ENCODE results near the gene TAF3.

TAF3 gene

GRCh38 chr10:8040651-8041050 is 222.3 kb downstream of the TAF3 start:
- H2AFZ ChIP-seq (ENCODE audit: low read depth, low read length) = no peak overlapping the region
- no peak overlapping the region for H3K4me2 ChIP-seq (ENCODE audit: insufficient read depth, low read length)
- H3K79me2 ChIP-seq (ENCODE audit: insufficient read depth, low read length) = 0 out of 2 replicates have a peak, but pooled peaks cover 2% of the 10 kb centered on the region
- H3K36me3 ChIP-seq (ENCODE audit: insufficient read depth, low read length) = no peaks in the 10 kb centered on the region
- H4K20me1 ChIP-seq (ENCODE audit: insufficient read depth, low read length) = no peaks in the 10 kb centered on the region
- TF ChIP-seq CTCF (IDR thresholded peaks at IDR 0.05; ENCODE audit: borderline replicate concordance, extremely low read depth, low read length, poor library complexity, severe bottlenecking) = no peak
- TF ChIP-seq EZH2 (IDR thresholded peaks at IDR 0.05; ENCODE audit: borderline replicate concordance, low read depth, low read length, severe bottlenecking) = no peak
- no peaks in the 10 kb centered on the region for H3K9me3 ChIP-seq (ENCODE audit: insufficient read depth, low read length, severe bottlenecking)
- ATAC-seq (ENCODE audit: insufficient read depth, low read depth) (no peak), DNase-seq (no peak)
- no peak overlapping the region for H3K27ac ChIP-seq (ENCODE audit: low read length)
- peaks cover 9% of the 10 kb centered on the region for H3K4me1 ChIP-seq (ENCODE audit: insufficient read depth, low read length)
- H3K9ac ChIP-seq (ENCODE audit: low read depth, low read length) = no peak overlapping the region
- peaks cover 5% of the 10 kb centered on the region for H3K27me3 ChIP-seq (ENCODE audit: insufficient read depth, low read length, poor library complexity)
- no peak overlapping the region for H3K4me3 ChIP-seq (ENCODE audit: low read depth in 1 of 2, low read length in 2 of 2)

GRCh38 chr10:8041284-8041991 is 223.1 kb downstream of the TAF3 start:
- H3K79me2 ChIP-seq (ENCODE audit: insufficient read depth, low read length) = 0 out of 2 replicates have a peak, but pooled peaks cover 2% of the 10 kb centered on the region
- ATAC-seq (ENCODE audit: insufficient read depth, low read depth) (no peak), DNase-seq (no peak)
- H3K27me3 ChIP-seq (ENCODE audit: insufficient read depth, low read length, poor library complexity) = peaks cover 5% of the 10 kb centered on the region
- H3K36me3 ChIP-seq (ENCODE audit: insufficient read depth, low read length) = no peaks in the 10 kb centered on the region
- H3K9me3 ChIP-seq (ENCODE audit: insufficient read depth, low read length, severe bottlenecking) = no peaks in the 10 kb centered on the region
- no peaks in the 10 kb centered on the region for H4K20me1 ChIP-seq (ENCODE audit: insufficient read depth, low read length)
- no peak overlapping the region for H3K9ac ChIP-seq (ENCODE audit: low read depth, low read length)
- H3K4me1 ChIP-seq (ENCODE audit: insufficient read depth, low read length) = peaks cover 17% of the 10 kb centered on the region
- H2AFZ ChIP-seq (ENCODE audit: low read depth, low read length) = no peak overlapping the region
- H3K4me2 ChIP-seq (ENCODE audit: insufficient read depth, low read length) = no peak overlapping the region
- TF ChIP-seq CTCF (IDR thresholded peaks at IDR 0.05; ENCODE audit: borderline replicate concordance, extremely low read depth, low read length, poor library complexity, severe bottlenecking) (no peak), EZH2 (IDR thresholded peaks at IDR 0.05; ENCODE audit: borderline replicate concordance, low read depth, low read length, severe bottlenecking) (no peak)
- no peak overlapping the region for H3K4me3 ChIP-seq (ENCODE audit: low read depth in 1 of 2, low read length in 2 of 2)
- no peak overlapping the region for H3K27ac ChIP-seq (ENCODE audit: low read length)

- Histone ChIP-seq H3K27ac (ENCODE audit: low read length) (no peak overlapping the region), H3K9me3 (ENCODE audit: insufficient read depth, low read length, severe bottlenecking) (no peaks in the 10 kb centered on the region), H4K20me1 (ENCODE audit: insufficient read depth, low read length) (no peaks in the 10 kb centered on the region), H3K4me1 (ENCODE audit: insufficient read depth, low read length) (peaks cover 22% of the 10 kb centered on the region), H3K36me3 (ENCODE audit: insufficient read depth, low read length) (no peaks in the 10 kb centered on the region), H2AFZ (ENCODE audit: low read depth, low read length) (no peak overlapping the region), H3K27me3 (ENCODE audit: insufficient read depth, low read length, poor library complexity) (peaks cover 5% of the 10 kb centered on the region), H3K79me2 (ENCODE audit: insufficient read depth, low read length) (0 out of 2 replicates have a peak, but pooled peaks cover 2% of the 10 kb centered on the region), H3K4me3 (ENCODE audit: low read depth in 1 of 2, low read length in 2 of 2) (no peak overlapping the region), H3K9ac (ENCODE audit: low read depth, low read length) (no peak overlapping the region), H3K4me2 (ENCODE audit: insufficient read depth, low read length) (no peak overlapping the region)
- ATAC-seq (ENCODE audit: insufficient read depth, low read depth) = no peak
- TF ChIP-seq EZH2 (IDR thresholded peaks at IDR 0.05; ENCODE audit: borderline replicate concordance, low read depth, low read length, severe bottlenecking) (no peak), CTCF (IDR thresholded peaks at IDR 0.05; ENCODE audit: borderline replicate concordance, extremely low read depth, low read length, poor library complexity, severe bottlenecking) (no peak)
- DNase-seq = no peak
Measured at GRCh38 chr10:8041992-8042720, 223.9 kb downstream of the TAF3 start.

Measured in DND-41 (cell line).